SK-N-SH (cell line): ENCODE results near the gene HSPB9. TPM values are rescaled to one million over a fixed set of nuclear protein-coding genes. Genes with fewer than 3 reads are reported as not detected.

Experiments
- CTCF ChIA-PET: fragments of 300-600, 350-600 bp; formaldehyde crosslinking; extraction: SDS; loops from one replicate; lab custom pipeline; 2021; lab: Yijun Ruan, JAX
- POLR2A ChIA-PET: fragments of 350-600 bp; sonication (Branson Sonifier 250); formaldehyde crosslinking; extraction: SDS; loops from one replicate; lab custom pipeline; 2020; ENCODE audit warnings: antibody characterized with exemption, inconsistent platforms; lab: Yijun Ruan, JAX
- DNase-seq: peaks from one replicate; pipeline ENCODE4 v3.0.0; 2012
- H2AFZ ChIP-seq: fragments of 200-600 bp; sonication (generic); 2 replicates; pipeline ENCODE4 v1.8.1; 2016; ENCODE audit warnings: antibody characterized with exemption, mild to moderate bottlenecking, low read depth
- H3F3A ChIP-seq: fragments of 200-600 bp; sonication (generic); replicated peaks from 2 replicates; pipeline ENCODE3; 2016; ENCODE audit warnings: antibody characterized with exemption, mild to moderate bottlenecking; ENCODE audit not compliant: insufficient read depth
- H3K27ac ChIP-seq, 2 experiments: fragments of 200-500 bp in 1 of 2; fragments of 200-600 bp in 1 of 2; sonication (Bioruptor generic) in 1 of 2; sonication (generic), shearing (Covaris generic) in 1 of 2; 2 replicates each; pipeline versions ENCODE4 v1.5.1 to v1.6.1; 2014 to 2016; ENCODE audit warnings: low read depth in 2 of 2, inconsistent platforms in 1 of 2, low read length in 1 of 2, mild to moderate bottlenecking in 1 of 2, mixed read lengths in 1 of 2
- H3K27me3 ChIP-seq: fragments of 200-600 bp; sonication (generic), shearing (Covaris generic); 2 replicates; pipeline ENCODE4 v1.6.1; 2016; ENCODE audit warnings: mixed run types; ENCODE audit not compliant: insufficient read depth
- H3K36me3 ChIP-seq, 2 experiments: fragments of 200-500 bp in 1 of 2; fragments of 200-600 bp in 1 of 2; sonication (Bioruptor generic) in 1 of 2; sonication (generic) in 1 of 2; replicated peaks in 1 of 2; 2 replicates each; pipeline versions ENCODE3 to v1.5.1; 2014 to 2016; ENCODE audit warnings: low read length in 1 of 2, mild to moderate bottlenecking in 1 of 2; ENCODE audit not compliant: insufficient read depth in 2 of 2, control insufficient read depth in 1 of 2
- H3K4me1 ChIP-seq, 2 experiments: fragments of 200-500 bp in 1 of 2; fragments of 200-600 bp in 1 of 2; sonication (Bioruptor generic) in 1 of 2; sonication (generic), shearing (Covaris generic) in 1 of 2; 2 replicates each; pipeline versions ENCODE4 v1.5.1 to v1.6.1; 2014 to 2016; ENCODE audit warnings: low read depth in 1 of 2, low read length in 1 of 2, mixed run types in 1 of 2; ENCODE audit not compliant: insufficient read depth in 2 of 2, control insufficient read depth in 1 of 2
- H3K4me2 ChIP-seq: fragments of 200-600 bp; sonication (generic), shearing (Covaris generic); 2 replicates; pipeline ENCODE4 v1.6.1; 2017; ENCODE audit warnings: mixed run types
- H3K4me3 ChIP-seq, 2 experiments: fragments of 200-500 bp in 1 of 2; fragments of 200-600 bp in 1 of 2; sonication (Bioruptor generic) in 1 of 2; sonication (generic), shearing (Covaris generic) in 1 of 2; 2 replicates each; pipeline versions ENCODE4 v1.5.1 to v1.8.1; 2014 to 2016; ENCODE audit warnings: low read depth in 2 of 2, inconsistent platforms in 1 of 2, low read length in 1 of 2, mild to moderate bottlenecking in 1 of 2, mixed read lengths in 1 of 2, moderate library complexity in 1 of 2
- H3K79me2 ChIP-seq: fragments of 200-600 bp; sonication (generic); 2 replicates; pipeline ENCODE4 v1.8.1; 2017; ENCODE audit warnings: mild to moderate bottlenecking; ENCODE audit not compliant: insufficient read depth
- H3K9ac ChIP-seq: fragments of 200-600 bp; sonication (generic); 2 replicates; pipeline ENCODE4 v1.6.1; 2017; ENCODE audit warnings: mixed run types
- H3K9me2 ChIP-seq: fragments of 200-600 bp; sonication (generic); 2 replicates; pipeline ENCODE4 v1.6.1; 2017; ENCODE audit warnings: mixed run types
- H3K9me3 ChIP-seq: fragments of 200-600 bp; sonication (generic); 2 replicates; pipeline ENCODE4 v1.6.1; 2017; ENCODE audit warnings: mixed run types, mild to moderate bottlenecking, moderate library complexity
- H4K20me1 ChIP-seq: fragments of 200-600 bp; sonication (generic); 2 replicates; pipeline ENCODE4 v1.6.1; 2017; ENCODE audit warnings: mild to moderate bottlenecking, mixed run types; ENCODE audit not compliant: insufficient read depth
- CHD2 ChIP-seq: fragments of 150-350 bp; IDR thresholded peaks from 2 replicates; pipeline ENCODE4 v1.6.1; 2018; ENCODE audit warnings: low read length; ENCODE audit not compliant: partially characterized antibody
- EZH2phosphoT487 ChIP-seq: fragments of 200-600 bp; sonication (generic); IDR thresholded peaks from 2 replicates; pipeline ENCODE4 v1.6.1; 2017; ENCODE audit warnings: low read depth, mixed run types, mild to moderate bottlenecking, antibody characterized with exemption, moderate library complexity, borderline replicate concordance
- FOXM1 ChIP-seq: IDR thresholded peaks from 2 replicates; pipeline ENCODE4 v1.4.0; 2012; ENCODE audit warnings: low read depth, mild to moderate bottlenecking
- GABPA ChIP-seq: IDR thresholded peaks from 2 replicates; pipeline ENCODE4 v1.4.0; 2012; ENCODE audit warnings: low read depth, mild to moderate bottlenecking
- IRF3 ChIP-seq: fragments of 150-350 bp; IDR thresholded peaks from 2 replicates; pipeline ENCODE4 v1.6.1; 2016; ENCODE audit warnings: mild to moderate bottlenecking, low read depth, low read length
- JUND ChIP-seq: IDR thresholded peaks from 2 replicates; pipeline ENCODE4 v1.4.0; 2012
- MXI1 ChIP-seq: IDR thresholded peaks from 2 replicates; pipeline ENCODE4 v1.6.1; 2012; ENCODE audit warnings: mild to moderate bottlenecking, low read depth, low read length, improper control_type of control experiment
- POLR2AphosphoS5 ChIP-seq: IDR thresholded peaks from 2 replicates; pipeline ENCODE4 v1.6.1; 2012; ENCODE audit warnings: low read depth, low read length
- RCOR1 ChIP-seq: fragments of 150-350 bp; IDR thresholded peaks from 2 replicates; pipeline ENCODE4 v1.6.1; 2017; ENCODE audit warnings: antibody characterized with exemption, low read length
- SIN3A ChIP-seq: IDR thresholded peaks from 2 replicates; pipeline ENCODE4 v1.6.1; 2012; ENCODE audit warnings: low read depth, mild to moderate bottlenecking, low read length, moderate library complexity, borderline replicate concordance
- SMC3 ChIP-seq: IDR thresholded peaks from 2 replicates; pipeline ENCODE4 v1.6.1; 2012; ENCODE audit warnings: low read depth, low read length, improper control_type of control experiment
- TEAD4 ChIP-seq: IDR thresholded peaks from 2 replicates; pipeline ENCODE4 v1.4.0; 2012; ENCODE audit warnings: mild to moderate bottlenecking, borderline replicate concordance; ENCODE audit not compliant: insufficient read depth
- YY1 ChIP-seq: IDR thresholded peaks from 2 replicates; pipeline ENCODE4 v1.4.0; 2012; ENCODE audit warnings: low read depth, mild to moderate bottlenecking
- WGBS: methylation state at CpG from one replicate; pipeline ENCODE4 v1.1.6; 2017; ENCODE audit warnings: low lambda C conversion rate; 5-methylcytosine and 5-hydroxymethylcytosine counted together
- polyA plus RNA-seq, 3 experiments: library from polyadenylated mRNA; depleted of rRNA; stranded (reverse); fragments of >200 nt; gene quantifications; 2 replicates each; pipeline ENCODE4 v1.2.3, GENCODE V29; 2012
- TF ChIP-seq, protein P1 (sequence below): IDR thresholded peaks from 2 replicates; pipeline ENCODE4 v1.4.0; 2012; ENCODE audit warnings: low read depth, borderline replicate concordance
- TF ChIP-seq, protein P2 (sequence below): fragments of 200-600 bp; sonication (generic); IDR thresholded peaks from 2 replicates; pipeline ENCODE4 v1.6.1; 2017; ENCODE audit warnings: antibody characterized with exemption, mild to moderate bottlenecking, moderate library complexity

The HSPB9 gene
- polyA plus RNA-seq, 1 of the 3 experiments (the other 2 are of a cell fraction): 0.05 TPM

GRCh38 chr17:42113293-42114069, 9.1 kb upstream of the HSPB9 start:
- Histone ChIP-seq H3K4me2 (no peak overlapping the region), H3K9me3 (no peaks in the 10 kb centered on the region), H3K4me1 (peaks cover 0 to 7% of the 10 kb centered on the region in 2 experiments; a peak in 1 of 4 replicates), H4K20me1 (no peaks in the 10 kb centered on the region), H3K4me3 (no peak overlapping the region), H3K27ac (no peak overlapping the region), H3K36me3 (peaks cover 5 to 37% of the 10 kb centered on the region in 2 experiments), H3K9me2 (no peaks in the 10 kb centered on the region), H3F3A (no peaks in the 10 kb centered on the region), H3K79me2 (no peaks in the 10 kb centered on the region), H3K9ac (no peak overlapping the region), H3K27me3 (no peaks in the 10 kb centered on the region), H2AFZ (no peak overlapping the region)
- ChIA-PET CTCF (interaction anchor here (0.8 to 29.9 kb wide), 10 partner anchors 12 to 154 kb away, joined by 3 to 496 read pairs (median 4); partner anchors contain the start of genes DNAJC7, NKIRAS2 and ZNF385C), POLR2A (interaction anchor here (1.0 kb wide), 1 partner anchor 96 kb away, joined by 3 read pairs; the partner anchor contains the start of gene DNAJC7)
- DNase-seq: no peak
- TF ChIP-seq RCOR1: no peak
- TF ChIP-seq MXI1: no peak
- TF ChIP-seq, protein P1, sequence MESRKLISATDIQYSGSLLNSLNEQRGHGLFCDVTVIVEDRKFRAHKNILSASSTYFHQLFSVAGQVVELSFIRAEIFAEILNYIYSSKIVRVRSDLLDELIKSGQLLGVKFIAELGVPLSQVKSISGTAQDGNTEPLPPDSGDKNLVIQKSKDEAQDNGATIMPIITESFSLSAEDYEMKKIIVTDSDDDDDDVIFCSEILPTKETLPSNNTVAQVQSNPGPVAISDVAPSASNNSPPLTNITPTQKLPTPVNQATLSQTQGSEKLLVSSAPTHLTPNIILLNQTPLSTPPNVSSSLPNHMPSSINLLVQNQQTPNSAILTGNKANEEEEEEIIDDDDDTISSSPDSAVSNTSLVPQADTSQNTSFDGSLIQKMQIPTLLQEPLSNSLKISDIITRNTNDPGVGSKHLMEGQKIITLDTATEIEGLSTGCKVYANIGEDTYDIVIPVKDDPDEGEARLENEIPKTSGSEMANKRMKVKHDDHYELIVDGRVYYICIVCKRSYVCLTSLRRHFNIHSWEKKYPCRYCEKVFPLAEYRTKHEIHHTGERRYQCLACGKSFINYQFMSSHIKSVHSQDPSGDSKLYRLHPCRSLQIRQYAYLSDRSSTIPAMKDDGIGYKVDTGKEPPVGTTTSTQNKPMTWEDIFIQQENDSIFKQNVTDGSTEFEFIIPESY: no peak
- no peak for TF ChIP-seq GABPA
- TF ChIP-seq JUND: no peak
- no peak for TF ChIP-seq EZH2phosphoT487
- TF ChIP-seq SIN3A: no peak
- TF ChIP-seq SMC3: no peak
- no peak for TF ChIP-seq FOXM1
- no peak for TF ChIP-seq IRF3
- no peak for TF ChIP-seq POLR2AphosphoS5
- no peak for TF ChIP-seq YY1
- no peak for TF ChIP-seq CHD2
- TF ChIP-seq, protein P2, sequence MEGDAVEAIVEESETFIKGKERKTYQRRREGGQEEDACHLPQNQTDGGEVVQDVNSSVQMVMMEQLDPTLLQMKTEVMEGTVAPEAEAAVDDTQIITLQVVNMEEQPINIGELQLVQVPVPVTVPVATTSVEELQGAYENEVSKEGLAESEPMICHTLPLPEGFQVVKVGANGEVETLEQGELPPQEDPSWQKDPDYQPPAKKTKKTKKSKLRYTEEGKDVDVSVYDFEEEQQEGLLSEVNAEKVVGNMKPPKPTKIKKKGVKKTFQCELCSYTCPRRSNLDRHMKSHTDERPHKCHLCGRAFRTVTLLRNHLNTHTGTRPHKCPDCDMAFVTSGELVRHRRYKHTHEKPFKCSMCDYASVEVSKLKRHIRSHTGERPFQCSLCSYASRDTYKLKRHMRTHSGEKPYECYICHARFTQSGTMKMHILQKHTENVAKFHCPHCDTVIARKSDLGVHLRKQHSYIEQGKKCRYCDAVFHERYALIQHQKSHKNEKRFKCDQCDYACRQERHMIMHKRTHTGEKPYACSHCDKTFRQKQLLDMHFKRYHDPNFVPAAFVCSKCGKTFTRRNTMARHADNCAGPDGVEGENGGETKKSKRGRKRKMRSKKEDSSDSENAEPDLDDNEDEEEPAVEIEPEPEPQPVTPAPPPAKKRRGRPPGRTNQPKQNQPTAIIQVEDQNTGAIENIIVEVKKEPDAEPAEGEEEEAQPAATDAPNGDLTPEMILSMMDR: no peak
- TF ChIP-seq TEAD4: no peak
- 90% methylated on average over 23 of the region's 28 CpGs for WGBS
